ENCODE results near the gene RHCE.
"Not testable (repeated sequence)": the region's sequence is repeated elsewhere in the genome, so short reads cannot be mapped to it uniquely, and the experiment has no call there.

Gene RHCE

GRCh38 chr1:25420715-25421114, at the start of gene RHCE:
Gene RHCE, minus strand, starts transcription at chr1:25420825. Its CDS starts 39 bp downstream, at chr1:25420786.
- not testable (repeated sequence) for DNase-seq (ENCODE audit: low read depth in 2 of 2)

GRCh38 chr1:25469177-25469576, 48.6 kb upstream of the RHCE start:
- DNase-seq (ENCODE audit: low read depth in 2 of 2) = no peak

- DNase-seq (ENCODE audit: low read depth in 2 of 2) = no peak
These were observed 47.4 kb upstream of the RHCE start for GRCh38 chr1:25468033-25468432.

- no peak for DNase-seq (ENCODE audit: low read depth in 2 of 2)
These were observed 47.0 kb upstream of the RHCE start for GRCh38 chr1:25467616-25468015.

GRCh38 chr1:25467193-25467592, 46.6 kb upstream of the RHCE start:
- DNase-seq (ENCODE audit: low read depth in 2 of 2) = no peak

GRCh38 chr1:25462732-25463131, 42.1 kb upstream of the RHCE start:
- no peak for DNase-seq (ENCODE audit: low read depth in 2 of 2)

- no peak for DNase-seq (ENCODE audit: low read depth in 2 of 2)
These were observed 41.2 kb upstream of the RHCE start for GRCh38 chr1:25461849-25462248.

- not testable (repeated sequence) for DNase-seq (ENCODE audit: low read depth in 2 of 2)
These were observed 40.2 kb upstream of the RHCE start for GRCh38 chr1:25460816-25461215.

GRCh38 chr1:25460020-25460419, 39.4 kb upstream of the RHCE start:
- DNase-seq (ENCODE audit: low read depth in 2 of 2) = no peak

GRCh38 chr1:25458541-25459298, 38.1 kb upstream of the RHCE start:
- no peak for DNase-seq (ENCODE audit: low read depth in 2 of 2)

GRCh38 chr1:25456502-25456901, 35.9 kb upstream of the RHCE start:
- DNase-seq (ENCODE audit: low read depth in 2 of 2) = no peak

GRCh38 chr1:25451908-25452307, 31.3 kb upstream of the RHCE start:
- no peak for DNase-seq (ENCODE audit: low read depth in 2 of 2)

- DNase-seq (ENCODE audit: low read depth in 2 of 2) = no peak
These were observed 30.3 kb upstream of the RHCE start for GRCh38 chr1:25450891-25451290.

- no peak for DNase-seq (ENCODE audit: low read depth in 2 of 2)
These were observed 26.9 kb upstream of the RHCE start for GRCh38 chr1:25447547-25447946.

- DNase-seq (ENCODE audit: low read depth in 2 of 2) = no peak
These were observed 25.4 kb upstream of the RHCE start for GRCh38 chr1:25445993-25446538.

GRCh38 chr1:25444604-25445003, 24.0 kb upstream of the RHCE start:
- DNase-seq (ENCODE audit: low read depth in 2 of 2) = not testable (repeated sequence)

GRCh38 chr1:25443030-25443699, 22.5 kb upstream of the RHCE start:
- DNase-seq (ENCODE audit: low read depth in 2 of 2) = no peak

GRCh38 chr1:25442178-25442577, 21.6 kb upstream of the RHCE start:
- no peak for DNase-seq (ENCODE audit: low read depth in 2 of 2)

GRCh38 chr1:25439287-25439686, 18.7 kb upstream of the RHCE start:
- no peak for DNase-seq (ENCODE audit: low read depth in 2 of 2)

GRCh38 chr1:25437672-25438071, 17.0 kb upstream of the RHCE start:
- DNase-seq (ENCODE audit: low read depth in 2 of 2) = no peak

- DNase-seq (ENCODE audit: low read depth in 2 of 2) = no peak
These were observed 14.9 kb upstream of the RHCE start for GRCh38 chr1:25435397-25436108.

GRCh38 chr1:25433389-25434186, 13.0 kb upstream of the RHCE start:
- DNase-seq (ENCODE audit: low read depth in 2 of 2) = no peak

Measured in stimulated activated CD4-positive, alpha-beta T cell treated with anti-CD3 and anti-CD28 coated beads, Interleukin-4, amount 100 ng/mL, for 48 hours (primary cell).